ENCODE results near the gene RGS14.

DNA sequence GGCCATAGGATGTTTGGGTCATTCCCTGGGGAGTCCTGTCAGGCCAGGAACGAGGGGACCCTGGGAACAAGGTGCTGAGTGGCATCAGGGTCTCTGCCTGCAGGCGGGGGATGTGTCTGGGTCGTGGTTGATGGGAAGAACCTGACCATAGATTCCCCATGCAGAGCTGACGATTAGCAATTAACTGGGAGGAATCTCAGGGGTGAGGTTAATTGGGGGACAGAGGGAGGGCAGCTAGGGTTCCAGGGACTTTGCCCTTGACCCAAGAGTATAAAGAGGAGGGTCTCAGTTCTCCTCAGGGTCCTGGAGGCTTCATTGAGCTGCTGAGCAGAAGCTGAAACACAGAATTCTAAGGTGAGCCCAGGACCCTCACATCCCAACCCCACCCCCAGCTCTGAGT is 26.4 kb downstream of the RGS14 start, which contains the start of gene SLC34A1:
- TF ChIP-seq CTCF (conservative IDR thresholded peaks at IDR 0.05) (no peak), ZFX (IDR thresholded peaks at IDR 0.05) (no peak)

All from C4-2B (cell line).